Uterus (tissue), 2 donors: ENCODE measurements around the gene GAGE12F.
"Not testable (repeated sequence)": the region's sequence is repeated elsewhere in the genome, so short reads cannot be mapped to it uniquely, and the experiment has no call there.

ENCODE experiments used
- POLR2A ChIP-seq, 2 donors: fragments of 450-650 bp; IDR thresholded peaks; one replicate each; pipeline ENCODE4 v1.6.1; 2016; ENCODE audit warnings: antibody characterized with exemption in 2 of 2, mild to moderate bottlenecking in 1 of 2, moderate library complexity in 1 of 2
- TF ChIP-seq, protein P1 (sequence below), 4 experiments: fragments of 200-600 bp in 2 of 4; fragments of 450-650 bp in 2 of 4; sonication (generic) in 2 of 4; IDR thresholded peaks; one replicate each; pipeline ENCODE4 v1.5.1; 2016 to 2019; ENCODE audit warnings: antibody characterized with exemption in 4 of 4, mild to moderate bottlenecking in 2 of 4, moderate library complexity in 1 of 4

DNA sequence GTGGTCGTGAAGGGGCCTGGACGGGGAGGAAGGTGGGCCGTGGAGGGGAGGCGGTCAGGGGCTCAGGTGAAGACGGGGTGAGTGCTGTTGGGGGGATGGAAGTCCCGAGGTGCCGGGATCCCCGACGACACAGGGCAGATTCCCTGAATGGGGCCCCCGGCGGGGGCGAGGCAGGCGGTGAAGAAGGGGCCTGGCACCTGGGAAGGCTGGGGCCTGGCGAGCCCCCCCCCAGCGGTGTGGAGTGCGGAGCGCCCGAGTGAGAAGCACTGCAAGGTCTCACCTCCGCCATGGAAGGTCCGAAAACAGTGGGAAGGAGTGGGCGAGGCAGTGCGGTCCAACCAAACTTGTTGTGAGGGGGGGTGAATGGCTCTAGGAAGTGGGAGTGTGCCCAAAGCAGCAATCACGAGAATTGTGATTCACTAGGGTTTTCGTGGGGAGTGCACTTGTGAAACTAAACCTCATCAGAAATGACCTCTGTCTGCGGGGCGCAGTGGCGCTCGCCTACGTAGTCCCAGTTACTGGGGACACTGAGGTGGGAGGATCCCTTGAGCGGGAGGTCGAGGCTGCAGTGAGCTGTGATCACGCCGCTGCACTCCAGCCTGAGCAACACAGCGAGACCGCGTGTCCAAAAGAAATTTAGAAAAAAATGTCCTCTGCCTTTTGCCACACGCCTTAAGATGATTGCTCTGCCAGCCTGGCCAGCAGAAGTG is 29.3 kb downstream of the GAGE12F start:
- TF ChIP-seq POLR2A (IDR thresholded peaks at IDR 0.05), result not testable (repeated sequence)
- TF ChIP-seq, protein P1, sequence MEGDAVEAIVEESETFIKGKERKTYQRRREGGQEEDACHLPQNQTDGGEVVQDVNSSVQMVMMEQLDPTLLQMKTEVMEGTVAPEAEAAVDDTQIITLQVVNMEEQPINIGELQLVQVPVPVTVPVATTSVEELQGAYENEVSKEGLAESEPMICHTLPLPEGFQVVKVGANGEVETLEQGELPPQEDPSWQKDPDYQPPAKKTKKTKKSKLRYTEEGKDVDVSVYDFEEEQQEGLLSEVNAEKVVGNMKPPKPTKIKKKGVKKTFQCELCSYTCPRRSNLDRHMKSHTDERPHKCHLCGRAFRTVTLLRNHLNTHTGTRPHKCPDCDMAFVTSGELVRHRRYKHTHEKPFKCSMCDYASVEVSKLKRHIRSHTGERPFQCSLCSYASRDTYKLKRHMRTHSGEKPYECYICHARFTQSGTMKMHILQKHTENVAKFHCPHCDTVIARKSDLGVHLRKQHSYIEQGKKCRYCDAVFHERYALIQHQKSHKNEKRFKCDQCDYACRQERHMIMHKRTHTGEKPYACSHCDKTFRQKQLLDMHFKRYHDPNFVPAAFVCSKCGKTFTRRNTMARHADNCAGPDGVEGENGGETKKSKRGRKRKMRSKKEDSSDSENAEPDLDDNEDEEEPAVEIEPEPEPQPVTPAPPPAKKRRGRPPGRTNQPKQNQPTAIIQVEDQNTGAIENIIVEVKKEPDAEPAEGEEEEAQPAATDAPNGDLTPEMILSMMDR (IDR thresholded peaks at IDR 0.05), result not testable (repeated sequence)
